Measurements from ENCODE around the gene GID8. TPM values are rescaled to one million over a fixed set of nuclear protein-coding genes. Genes with fewer than 3 reads are reported as not detected.
A peak's percentile ranks its signal among the peaks of the same experiment; 100 is the strongest.

GID8 gene
- total and polyA plus RNA-seq, 2 of the 13 experiments (the other 11 are each of a cell fraction or from before 2014, with no cell fraction given), result 39.6 to 59.8 TPM

GRCh38 chr20:62938105-62938888 is at the start of gene GID8 (continued):
- TF ChIP-seq AKAP8 (CRISPR knock-in tag; IDR thresholded peaks at IDR 0.05) (no peak), FOXC1 (CRISPR knock-in tag; IDR thresholded peaks at IDR 0.05; ENCODE audit: borderline replicate concordance) (peak; percentile 61; the same call in 1 of the 2 replicates), MED1 (CRISPR knock-in tag; IDR thresholded peaks at IDR 0.05) (peak; percentile 25; the same call in 1 of the 2 replicates), CBX5 (CRISPR knock-in tag; IDR thresholded peaks at IDR 0.05; ENCODE audit: borderline replicate concordance) (no peak), ZSCAN12 (CRISPR knock-in tag; IDR thresholded peaks at IDR 0.05) (0 out of 2 replicates have a peak, but pooled peaks have one; percentile 14), ZNF263 (CRISPR knock-in tag; IDR thresholded peaks at IDR 0.05) (no peak), ZSCAN31 (CRISPR knock-in tag; IDR thresholded peaks at IDR 0.05; ENCODE audit: low read depth) (0 out of 2 replicates have a peak, but pooled peaks have one; percentile 67), RAD21 (CRISPR knock-in tag; IDR thresholded peaks at IDR 0.05) (peak; percentile 74), ZNF781 (CRISPR knock-in tag; IDR thresholded peaks at IDR 0.05; ENCODE audit: borderline replicate concordance, not compliant biosample characterization) (peak; percentile 11), FOXO4 (CRISPR knock-in tag; conservative IDR thresholded peaks at IDR 0.05) (no peak), KDM2A (CRISPR knock-in tag; IDR thresholded peaks at IDR 0.05; ENCODE audit: borderline replicate concordance, low read depth) (peak; percentile 51; the same call in 1 of the 2 replicates), ZSCAN5A (CRISPR knock-in tag; IDR thresholded peaks at IDR 0.05; ENCODE audit: borderline replicate concordance) (0 out of 2 replicates have a peak, but pooled peaks have one; percentile 45), ZNF180 (CRISPR knock-in tag; IDR thresholded peaks at IDR 0.05; ENCODE audit: borderline replicate concordance, low read depth) (0 out of 2 replicates have a peak, but pooled peaks have one; percentile 61), HMGXB4 (CRISPR knock-in tag; IDR thresholded peaks at IDR 0.05; ENCODE audit: borderline replicate concordance in 1 of 2, low read depth in 1 of 2) (peak in 1 of 2 experiments; percentile 52; a peak in 2 of 4 replicates), IKZF5 (CRISPR knock-in tag; IDR thresholded peaks at IDR 0.05) (peak; percentile 59; the same call in 1 of the 2 replicates)
